H54 (cell line): ENCODE measurements around the gene E4F1.

ENCODE experiments used
- DNase-seq: peaks from one replicate; pipeline ENCODE4 v3.0.0; 2011; ENCODE audit warnings: low spot score, mixed read lengths; ENCODE audit not compliant: insufficient read length
- FAIRE-seq: peaks from 3 replicates; lab custom pipeline; 2011; peaks lifted over from hg19 to GRCh38; lab: Jason Lieb, UNC
- POLR2A ChIP-seq: IDR thresholded peaks from 2 replicates; pipeline ENCODE4 v1.6.1; 2011; ENCODE audit warnings: low read depth, mild to moderate bottlenecking, low read length

Gene E4F1

DNA sequence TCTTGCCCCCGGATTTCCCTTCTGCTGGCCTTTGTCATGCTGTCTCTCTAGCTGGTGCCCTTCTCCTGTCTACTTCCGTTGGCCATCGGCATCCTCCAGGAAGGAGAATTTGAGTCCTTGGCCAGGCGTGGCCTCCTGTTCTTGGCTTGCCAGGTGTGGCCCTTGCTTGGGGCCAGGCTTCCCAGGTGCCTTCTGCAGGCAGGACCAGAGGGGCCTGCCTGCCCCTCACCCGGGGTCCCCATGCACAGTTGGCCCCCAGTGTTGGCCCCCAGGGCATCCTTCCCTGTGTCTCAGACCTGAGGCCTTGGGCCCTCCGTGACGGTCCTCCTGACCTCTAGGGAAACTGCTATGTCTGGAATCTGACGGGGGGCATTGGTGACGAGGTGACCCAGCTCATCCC, 15.5 kb upstream of the E4F1 start:
- no peak for FAIRE-seq
- no peak for TF ChIP-seq POLR2A
- DNase-seq = no peak

DNA sequence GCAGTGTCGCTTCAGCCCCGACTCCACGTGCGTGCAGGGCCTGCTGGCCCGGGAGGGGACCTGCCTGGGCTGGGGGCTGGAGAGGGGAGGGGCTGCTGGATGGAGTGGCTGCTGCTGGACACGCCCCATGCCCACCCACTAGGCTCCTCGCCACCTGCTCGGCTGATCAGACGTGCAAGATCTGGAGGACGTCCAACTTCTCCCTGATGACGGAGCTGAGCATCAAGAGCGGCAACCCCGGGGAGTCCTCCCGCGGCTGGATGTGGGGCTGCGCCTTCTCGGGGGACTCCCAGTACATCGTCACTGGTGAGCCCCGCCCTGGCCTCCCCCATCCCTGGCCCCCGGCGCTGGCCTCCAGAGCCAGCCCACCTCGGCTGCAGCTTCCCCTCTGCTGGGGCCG, 15.1 kb upstream of the E4F1 start:
- DNase-seq = no peak
- FAIRE-seq = no peak
- no peak for TF ChIP-seq POLR2A

GRCh38 chr16:2208772-2209171, 14.6 kb upstream of the E4F1 start:
- TF ChIP-seq POLR2A = no peak
- FAIRE-seq (no peak), DNase-seq (no peak)

- no peak for FAIRE-seq
- no peak for TF ChIP-seq POLR2A
- no peak for DNase-seq
Observed at GRCh38 chr16:2209258-2210008, 14.0 kb upstream of the E4F1 start.

- DNase-seq = no peak
- no peak for FAIRE-seq
- TF ChIP-seq POLR2A = no peak
Observed at GRCh38 chr16:2210009-2210332, 13.4 kb upstream of the E4F1 start.

- DNase-seq (no peak), FAIRE-seq (no peak)
- no peak for TF ChIP-seq POLR2A
Observed at GRCh38 chr16:2210386-2211365, 12.7 kb upstream of the E4F1 start, which contains the start of gene BRICD5. TSS of gene BRICD5 (minus strand) at chr16:2210863. CDS start at chr16:2210833, 30 bp downstream.

- no peak for TF ChIP-seq POLR2A
- no peak for FAIRE-seq
Observed at GRCh38 chr16:2211923-2212347, 11.5 kb upstream of the E4F1 start.

GRCh38 chr16:2212362-2213324, 10.7 kb upstream of the E4F1 start:
- FAIRE-seq (no peak), DNase-seq (no peak)
- no peak for TF ChIP-seq POLR2A

More at GRCh38 chr16:2211923-2212347, 11.5 kb upstream of the E4F1 start:
- DNase-seq = no peak

- TF ChIP-seq POLR2A = no peak
- DNase-seq (no peak), FAIRE-seq (no peak)
Observed at GRCh38 chr16:2213817-2214718, 9.3 kb upstream of the E4F1 start.

- peak; percentile 88 for TF ChIP-seq POLR2A
- DNase-seq (no peak), FAIRE-seq (no peak)
Observed at GRCh38 chr16:2214719-2214968, 8.7 kb upstream of the E4F1 start, which contains the start of gene PGP. TSS of gene PGP (minus strand) at chr16:2214840. CDS start at chr16:2214777, 63 bp downstream.

DNA sequence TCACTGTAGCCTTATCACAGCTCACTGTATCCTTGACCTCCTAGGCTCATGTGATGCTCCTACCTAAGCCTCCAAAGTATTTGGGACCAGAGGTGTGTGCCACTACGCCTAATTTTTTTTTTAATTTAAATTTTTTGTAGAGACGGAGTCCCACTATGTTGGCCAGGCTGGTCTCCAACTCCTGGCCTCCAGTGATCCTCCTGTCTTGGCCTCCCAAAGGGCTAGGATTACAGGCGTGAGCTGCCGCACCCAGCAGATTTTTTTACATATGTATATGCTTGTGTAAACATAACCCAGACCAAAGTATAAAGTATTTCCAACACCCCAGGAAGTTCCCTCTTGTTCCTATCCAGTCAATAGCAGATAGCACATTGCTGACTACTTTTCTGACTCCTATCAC, 7.1 kb upstream of the E4F1 start:
- TF ChIP-seq POLR2A = no peak
- no peak for FAIRE-seq
- DNase-seq = no peak

DNA sequence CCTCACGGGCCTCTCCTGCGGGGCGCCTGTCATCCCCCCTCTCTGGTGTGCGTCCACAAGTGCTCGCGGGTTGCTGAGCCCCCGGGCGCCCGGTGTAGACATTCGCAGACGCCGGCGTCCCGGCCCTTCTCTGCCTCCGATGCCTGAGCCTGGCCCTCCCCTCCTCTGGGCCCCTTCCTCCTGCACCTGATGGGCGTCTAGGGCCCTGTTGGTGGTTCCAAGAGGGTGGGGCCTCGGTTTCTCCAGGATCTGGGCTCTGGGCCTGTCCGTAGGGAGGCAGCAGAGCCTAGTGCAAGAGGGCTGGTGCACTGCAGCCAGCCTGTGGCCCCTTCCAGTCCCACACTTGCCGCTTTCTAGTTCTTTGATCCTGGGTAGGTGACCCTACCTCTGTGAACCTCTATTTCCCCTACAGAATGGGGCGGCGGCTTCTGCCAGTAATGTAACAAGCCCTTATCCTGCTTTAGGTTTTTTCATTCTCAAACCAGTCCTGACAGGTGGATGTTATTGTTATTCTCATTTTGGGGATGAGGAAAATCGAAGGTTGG, 623 bp downstream of the E4F1 start:
- FAIRE-seq (no peak), DNase-seq (no peak)
- TF ChIP-seq POLR2A = no peak

DNA sequence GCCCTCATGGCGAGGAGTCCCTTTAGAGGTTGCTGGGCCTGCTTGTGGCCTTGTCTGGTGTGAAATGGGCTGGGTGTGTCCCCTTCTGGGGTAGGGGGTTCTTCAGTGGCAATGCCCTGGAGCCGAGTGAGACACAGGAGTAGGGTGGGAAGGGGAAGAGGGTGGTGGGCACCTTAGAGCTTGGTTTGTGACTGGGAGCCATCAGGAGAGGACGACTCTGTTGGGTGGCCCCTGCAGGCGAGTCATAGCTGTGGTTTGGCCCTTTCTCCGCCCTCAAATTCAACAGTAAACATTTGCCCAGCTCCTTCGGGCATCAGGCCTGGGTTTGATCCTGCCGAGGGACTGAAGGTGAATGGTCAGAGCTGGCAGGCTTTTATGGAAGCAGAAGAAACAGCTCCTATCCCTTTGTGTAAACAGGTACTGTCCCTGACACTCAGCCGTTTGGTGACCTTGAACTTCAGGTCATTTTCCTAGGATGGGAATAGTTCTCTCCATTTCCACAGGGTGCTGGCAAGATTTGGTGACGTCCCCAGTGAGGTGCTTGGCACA, 2.9 kb downstream of the E4F1 start:
- FAIRE-seq (no peak), DNase-seq (peak; percentile 86)
- no peak for TF ChIP-seq POLR2A
